AG10803 (cell line): ENCODE measurements around the gene RNU4-1.
A peak's percentile ranks its signal among the peaks of the same experiment; 100 is the strongest.

ENCODE experiments used
- DNase-seq: peaks from one replicate; pipeline ENCODE4 v3.0.0; 2010; ENCODE audit warnings: low read depth
- H3K4me3 ChIP-seq: 2 replicates; pipeline ENCODE4 v1.5.1; 2011; ENCODE audit warnings: mild to moderate bottlenecking, low read length, control low read depth
- CTCF ChIP-seq: conservative IDR thresholded peaks from 2 replicates; pipeline ENCODE4 v1.5.1; 2011; ENCODE audit warnings: mild to moderate bottlenecking, low read length, control low read depth, inconsistent platforms

The RNU4-1 gene

DNA sequence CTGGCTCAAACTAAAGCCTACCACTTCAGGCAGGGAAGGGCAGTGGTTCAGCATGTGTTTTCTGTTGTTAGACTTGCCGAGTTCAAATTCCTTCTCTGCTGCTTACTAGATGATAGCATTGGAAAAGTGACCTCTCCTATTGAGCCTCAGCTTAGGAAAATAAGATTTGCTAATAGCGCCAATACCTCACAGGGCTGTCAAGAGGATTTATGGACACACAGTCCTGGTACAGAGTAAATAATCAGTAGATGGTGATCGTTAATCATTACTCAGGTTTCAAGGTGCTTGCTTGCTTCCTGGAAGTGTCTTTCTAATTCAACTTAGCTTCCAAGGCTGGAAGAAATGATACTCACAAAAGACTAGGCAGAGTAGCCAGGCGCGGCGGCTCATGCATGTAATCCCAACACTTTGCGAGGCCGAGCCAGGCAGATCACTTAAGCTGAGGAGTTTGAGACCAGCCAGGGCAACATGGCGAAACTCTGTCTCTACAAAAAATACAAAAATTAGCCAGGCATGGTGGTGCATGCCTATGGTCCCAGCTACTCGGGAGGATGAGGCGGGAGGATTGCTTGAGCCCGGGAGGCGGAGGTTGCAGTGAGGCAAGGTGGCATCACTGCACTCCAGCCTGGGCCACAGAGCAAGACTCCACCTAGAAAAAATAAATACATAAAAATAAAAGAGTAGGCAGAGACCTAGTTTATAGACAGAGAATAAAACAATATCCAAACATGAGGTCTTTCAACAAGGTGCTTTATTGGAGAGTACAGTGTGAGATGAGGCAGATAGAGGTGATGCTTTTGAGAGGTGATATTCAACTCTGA lies 28.6 kb upstream of the RNU4-1 start:
- TF ChIP-seq CTCF, result no peak
- no peak for DNase-seq
- H3K4me3 ChIP-seq, result no peak overlapping the region

DNA sequence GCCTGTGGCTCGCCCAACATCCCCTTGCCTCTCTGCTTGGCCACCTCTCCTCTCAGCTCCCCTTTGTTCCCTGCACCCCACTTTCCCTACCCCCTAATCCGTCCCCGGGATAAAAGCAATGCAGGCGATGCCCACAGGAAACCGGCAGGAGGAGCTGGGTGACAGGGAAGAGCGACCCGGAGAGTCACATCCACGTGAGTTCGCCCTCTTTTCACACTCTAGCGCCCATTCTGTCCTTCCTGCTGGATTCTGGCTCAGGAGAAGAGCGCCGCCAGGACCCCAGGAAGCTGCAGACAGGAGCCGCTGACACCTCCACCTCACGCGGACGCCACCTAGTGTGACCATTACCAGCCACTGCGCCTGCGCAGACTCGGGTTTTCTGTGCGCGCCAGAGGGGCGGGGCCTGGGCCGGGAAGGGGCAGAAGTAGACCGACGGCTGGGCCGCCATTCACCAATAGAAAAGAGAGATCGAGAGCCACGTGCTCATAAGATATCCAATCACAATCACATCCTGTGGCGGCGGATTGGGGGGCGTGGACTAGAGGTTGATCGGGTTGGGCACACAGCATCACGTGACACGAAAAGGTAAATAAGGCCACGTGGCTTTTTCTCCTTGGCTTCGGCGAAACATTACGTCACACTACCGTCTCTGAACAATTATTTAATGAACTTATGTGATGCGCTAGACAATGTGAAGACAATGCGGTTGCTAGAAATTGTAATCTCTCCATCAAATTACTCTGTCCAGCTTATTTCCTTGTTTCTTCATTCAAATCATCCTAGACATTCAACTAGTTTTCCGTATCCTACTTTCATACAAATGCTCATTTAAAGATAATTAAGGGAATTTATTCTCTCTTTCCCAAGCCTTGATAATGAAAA lies 24.4 kb upstream of the RNU4-1 start:
- DNase-seq, result peak; percentile 98
- peak; percentile 76 for TF ChIP-seq CTCF

DNA sequence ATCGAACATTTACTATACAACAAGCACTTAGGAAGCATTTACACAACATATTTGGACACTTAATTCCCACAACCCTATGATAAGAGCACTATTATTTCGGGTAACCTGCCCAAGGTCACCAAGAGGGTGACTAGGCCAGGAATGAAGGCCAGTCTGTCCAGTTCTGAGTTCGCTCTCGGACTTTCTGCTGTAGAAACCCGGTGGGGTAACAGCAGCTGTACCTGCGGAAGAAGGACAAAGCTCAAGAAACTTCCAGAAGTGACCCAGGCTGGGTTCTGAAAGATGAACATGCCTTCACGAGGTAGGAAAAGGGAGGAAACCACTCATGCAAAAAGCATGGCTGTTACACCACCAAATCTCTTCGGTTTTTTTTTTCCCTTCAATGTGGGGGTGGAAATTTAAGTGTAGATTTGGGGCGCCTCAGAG lies 23.8 kb upstream of the RNU4-1 start:
- no peak for DNase-seq
- peak overlapping the region; percentile 87 for H3K4me3 ChIP-seq
- no peak for TF ChIP-seq CTCF

More for the DNA sequence above, 24.4 kb upstream of the RNU4-1 start:
- peak overlapping the region; percentile 87 for H3K4me3 ChIP-seq

GRCh38 chr12:120314220-120314619 lies 21.2 kb upstream of the RNU4-1 start:
- H3K4me3 ChIP-seq, result no peak overlapping the region
- no peak for DNase-seq
- TF ChIP-seq CTCF, result peak; percentile 25

GRCh38 chr12:120301962-120302815 lies 9.2 kb upstream of the RNU4-1 start, which contains the start of gene SIRT4:
TSS of gene SIRT4 (plus strand) at chr12:120302321. CDS start at chr12:120303562, 1,241 bp downstream.
- peak; percentile 85 for TF ChIP-seq CTCF
- DNase-seq, result peak; percentile 92
- peak within 1 kb of the TSS; percentile 74 for H3K4me3 ChIP-seq

DNA sequence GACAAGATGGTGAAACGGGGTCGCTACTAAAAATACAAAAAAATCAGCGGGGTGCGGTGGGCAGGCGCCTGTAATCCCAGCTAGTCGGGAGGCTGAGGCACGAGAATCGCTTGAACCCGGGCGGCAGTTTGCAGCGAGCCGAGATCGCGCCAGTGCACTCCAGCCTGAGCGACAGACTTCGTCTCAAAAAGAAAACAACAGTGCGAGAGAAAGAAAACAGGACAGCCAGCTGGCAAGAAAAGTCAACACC lies 701 bp downstream of the RNU4-1 start:
- DNase-seq, result no peak
- TF ChIP-seq CTCF, result no peak
- peak overlapping the region; percentile 69 for H3K4me3 ChIP-seq
